LNCAP (cell line): ENCODE data around the gene PRKG1.

Source experiments
- TF ChIP-seq, protein P1 (sequence below): fragments of 450-650 bp; IDR thresholded peaks from 2 replicates; pipeline ENCODE4 v1.5.1; 2017; ENCODE audit warnings: mild to moderate bottlenecking

PRKG1 gene

DNA sequence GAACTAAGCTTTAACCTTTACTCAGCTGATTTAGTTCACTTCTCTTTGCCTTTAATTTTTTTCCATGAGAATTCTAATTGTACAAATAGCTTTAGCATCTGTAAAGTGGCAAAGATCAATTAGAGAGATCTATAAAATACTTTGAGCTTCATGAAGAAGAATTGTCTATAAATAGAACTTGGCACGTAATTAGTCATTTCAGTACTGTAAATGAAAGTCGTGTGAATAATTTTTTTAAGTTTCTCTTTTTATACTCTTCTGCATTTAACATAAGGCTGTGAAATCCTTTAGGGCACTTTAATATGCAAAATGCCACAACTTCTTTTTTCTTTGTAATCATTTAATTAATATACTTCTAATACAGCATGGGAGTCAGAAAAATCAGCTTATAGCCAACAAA is 447.3 kb downstream of the PRKG1 start:
- TF ChIP-seq, protein P1, sequence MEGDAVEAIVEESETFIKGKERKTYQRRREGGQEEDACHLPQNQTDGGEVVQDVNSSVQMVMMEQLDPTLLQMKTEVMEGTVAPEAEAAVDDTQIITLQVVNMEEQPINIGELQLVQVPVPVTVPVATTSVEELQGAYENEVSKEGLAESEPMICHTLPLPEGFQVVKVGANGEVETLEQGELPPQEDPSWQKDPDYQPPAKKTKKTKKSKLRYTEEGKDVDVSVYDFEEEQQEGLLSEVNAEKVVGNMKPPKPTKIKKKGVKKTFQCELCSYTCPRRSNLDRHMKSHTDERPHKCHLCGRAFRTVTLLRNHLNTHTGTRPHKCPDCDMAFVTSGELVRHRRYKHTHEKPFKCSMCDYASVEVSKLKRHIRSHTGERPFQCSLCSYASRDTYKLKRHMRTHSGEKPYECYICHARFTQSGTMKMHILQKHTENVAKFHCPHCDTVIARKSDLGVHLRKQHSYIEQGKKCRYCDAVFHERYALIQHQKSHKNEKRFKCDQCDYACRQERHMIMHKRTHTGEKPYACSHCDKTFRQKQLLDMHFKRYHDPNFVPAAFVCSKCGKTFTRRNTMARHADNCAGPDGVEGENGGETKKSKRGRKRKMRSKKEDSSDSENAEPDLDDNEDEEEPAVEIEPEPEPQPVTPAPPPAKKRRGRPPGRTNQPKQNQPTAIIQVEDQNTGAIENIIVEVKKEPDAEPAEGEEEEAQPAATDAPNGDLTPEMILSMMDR = no peak

DNA sequence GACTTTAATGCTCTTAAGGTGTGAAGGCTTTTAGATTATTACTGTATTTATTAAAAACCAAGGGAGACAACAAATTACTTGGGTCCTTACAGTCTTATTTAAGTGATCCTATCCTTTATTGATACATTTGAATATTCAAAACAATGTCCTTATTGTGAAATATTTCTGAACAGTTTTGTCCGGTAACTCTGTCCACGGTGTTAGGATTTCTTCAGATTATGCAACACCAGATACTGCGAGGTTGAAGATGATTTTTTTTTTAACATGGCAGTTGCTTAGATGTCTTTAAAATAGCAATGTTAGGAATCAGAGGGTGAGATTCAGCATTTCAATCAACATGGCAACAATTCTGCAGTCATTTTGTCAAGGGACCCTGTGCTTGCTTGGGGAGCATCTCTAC is 448.6 kb downstream of the PRKG1 start:
- TF ChIP-seq, protein P1 = no peak

DNA sequence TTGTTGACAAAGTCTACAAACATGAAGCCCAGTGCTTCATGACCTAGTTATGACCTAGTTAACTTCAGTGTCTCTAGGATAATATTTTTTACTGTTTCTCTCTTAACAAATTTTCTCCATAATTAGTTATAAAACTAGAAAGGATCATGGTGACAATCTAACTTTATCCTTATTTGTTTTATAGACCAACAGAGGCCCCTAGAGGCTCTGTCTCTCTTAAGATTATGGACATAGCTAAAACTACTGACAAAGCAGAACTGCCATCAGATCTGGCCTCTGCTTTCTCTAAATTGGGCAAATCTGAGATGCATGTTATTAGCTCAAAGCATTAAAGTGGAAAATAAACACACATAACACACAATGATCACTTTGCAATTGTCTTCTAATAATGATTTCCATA is 449.2 kb downstream of the PRKG1 start:
- TF ChIP-seq, protein P1 = no peak

DNA sequence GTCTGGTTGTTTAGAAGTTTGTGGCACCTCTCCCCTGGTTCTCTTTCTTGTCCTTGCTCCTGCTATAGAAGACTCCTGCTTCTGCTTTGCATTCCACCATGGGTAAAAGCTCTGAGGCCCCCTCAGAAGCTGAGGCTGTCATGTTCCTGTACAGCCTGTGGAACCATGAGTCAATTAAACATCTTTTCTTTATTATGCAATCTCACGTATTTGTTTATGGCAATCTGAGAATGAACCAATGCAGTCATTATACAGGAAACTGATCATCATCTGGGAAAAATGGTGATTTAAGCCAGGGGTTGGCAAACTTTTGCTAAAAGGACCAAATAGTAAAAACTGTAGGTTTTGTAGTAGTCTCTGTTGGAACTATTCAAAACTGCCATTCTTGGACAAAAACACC is 449.8 kb downstream of the PRKG1 start:
- TF ChIP-seq, protein P1 = no peak

DNA sequence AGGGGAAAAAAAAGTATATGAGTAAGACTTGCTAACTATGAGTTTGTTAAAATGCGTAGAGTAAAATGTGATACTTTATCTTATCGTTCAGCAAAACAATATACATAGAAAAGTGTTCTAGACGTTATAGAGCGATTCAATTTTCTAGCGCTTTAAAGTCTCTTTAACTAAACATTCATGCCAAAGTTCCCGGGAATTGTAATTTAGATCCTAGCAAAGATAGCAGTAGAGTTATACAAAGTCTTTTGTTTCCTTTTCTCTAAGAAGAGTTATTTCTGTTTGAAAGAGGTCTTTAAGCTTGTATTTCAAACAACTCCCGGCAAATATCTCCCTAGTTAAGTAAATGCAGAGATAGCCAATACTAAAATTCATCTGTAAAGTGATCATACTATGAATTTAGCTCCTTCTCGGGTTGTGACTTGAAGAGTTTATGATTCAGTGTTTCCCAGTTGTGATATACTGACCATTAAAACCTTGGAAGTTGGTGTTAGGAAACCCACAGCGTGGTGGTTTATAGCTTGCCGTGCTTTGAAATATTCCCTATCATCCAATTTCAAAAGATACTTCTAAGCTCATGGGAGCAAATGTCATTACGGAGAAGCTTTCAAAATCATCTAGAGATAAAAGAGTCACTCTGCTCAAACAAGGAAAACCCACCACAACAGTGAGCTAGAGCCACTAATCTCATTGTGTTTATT is 453.4 kb downstream of the PRKG1 start:
- TF ChIP-seq, protein P1 = no peak

DNA sequence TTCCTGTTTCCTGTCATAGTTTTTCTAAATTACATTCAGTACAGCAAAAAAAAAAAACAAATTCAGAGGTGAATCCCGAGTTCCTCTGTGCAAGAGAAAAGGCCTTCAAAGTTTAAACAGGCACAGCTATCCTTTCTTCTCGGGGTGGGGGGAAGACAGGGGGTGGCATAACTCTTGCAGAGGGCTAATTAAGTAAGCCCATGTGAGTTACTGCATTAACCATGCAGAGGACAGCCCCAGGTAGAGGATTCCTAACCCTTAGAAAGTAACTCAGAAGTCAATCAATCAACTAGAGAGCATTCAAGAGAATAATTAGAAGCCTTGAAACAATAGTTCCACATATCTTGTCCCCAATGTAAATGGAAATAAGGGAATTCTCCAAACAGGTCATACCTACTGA is 454.2 kb downstream of the PRKG1 start:
- TF ChIP-seq, protein P1 = no peak

DNA sequence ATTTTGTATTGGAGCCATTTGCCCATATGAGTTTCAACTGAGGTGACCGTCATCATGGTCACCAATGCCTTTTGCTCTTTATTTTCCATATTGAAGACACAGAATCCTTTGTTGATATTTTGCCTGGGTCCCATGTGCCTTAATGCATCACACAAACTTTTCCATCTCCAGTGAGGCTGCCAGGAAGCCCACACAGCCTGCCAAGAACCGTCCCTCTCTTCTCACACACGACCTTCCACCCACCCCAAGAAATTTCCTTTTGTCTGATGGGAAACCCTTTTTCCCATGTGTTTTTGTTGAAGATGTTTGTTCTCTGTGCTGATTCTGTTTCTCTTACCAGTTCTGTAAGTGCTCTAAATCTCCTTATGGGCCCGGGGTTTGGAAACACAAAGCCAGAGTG is 456.3 kb downstream of the PRKG1 start:
- TF ChIP-seq, protein P1 = no peak

DNA sequence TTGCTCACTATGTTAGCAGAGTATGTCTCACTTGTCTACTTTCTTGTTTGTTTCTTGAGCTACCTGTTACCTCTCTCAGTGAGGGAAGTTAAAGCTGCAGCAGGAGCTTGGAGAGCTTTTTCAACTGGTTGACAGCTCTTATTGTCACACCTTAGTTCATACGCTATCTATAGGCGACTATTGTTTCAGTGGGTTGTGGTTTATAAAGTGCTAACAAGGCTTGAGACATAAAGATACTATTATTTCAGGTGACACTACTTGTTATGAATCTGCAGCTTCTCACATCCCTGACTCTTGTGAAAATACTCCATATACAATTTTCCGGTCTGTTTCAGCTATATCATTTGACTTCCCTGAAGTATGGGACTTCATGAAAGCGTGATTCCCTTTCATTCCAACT is 457.8 kb downstream of the PRKG1 start:
- TF ChIP-seq, protein P1 = no peak
